Duodenal mucosa (tissue), 2 donors: ENCODE measurements around the gene SDF2L1.
"Not testable (repeated sequence)": the region's sequence is repeated elsewhere in the genome, so short reads cannot be mapped to it uniquely, and the experiment has no call there.

Experiments used
- H3K27ac ChIP-seq: one replicate; pipeline ENCODE4 v1.7.0; 2013; ENCODE audit warnings: low read depth, low read length
- H3K27me3 ChIP-seq, 2 donors: one replicate each; pipeline ENCODE4 v1.7.0; 2013; ENCODE audit warnings: low read length in 2 of 2, control low read depth in 1 of 2; ENCODE audit not compliant: insufficient read depth in 2 of 2, control insufficient read depth in 1 of 2
- H3K36me3 ChIP-seq, 2 donors: one replicate each; pipeline ENCODE4 v1.7.0; 2013; ENCODE audit warnings: low read length in 2 of 2, control low read depth in 1 of 2; ENCODE audit not compliant: insufficient read depth in 2 of 2, control insufficient read depth in 1 of 2
- H3K4me1 ChIP-seq, 2 donors: one replicate each; pipeline ENCODE4 v1.7.0; 2013; ENCODE audit warnings: low read length in 2 of 2, control low read depth in 1 of 2; ENCODE audit not compliant: insufficient read depth in 2 of 2, control insufficient read depth in 1 of 2
- H3K4me3 ChIP-seq, 2 donors: one replicate each; pipeline ENCODE4 v1.7.0; 2013; ENCODE audit warnings: low read length in 2 of 2, low read depth in 1 of 2
- H3K9ac ChIP-seq, 2 donors: one replicate each; pipeline ENCODE4 v1.7.0; 2013; ENCODE audit warnings: low read length in 2 of 2, low read depth in 1 of 2
- H3K9me3 ChIP-seq, 2 donors: one replicate each; pipeline ENCODE4 v1.7.0; 2013; ENCODE audit warnings: low read length in 2 of 2, control low read depth in 1 of 2; ENCODE audit not compliant: control insufficient read depth in 1 of 2

The SDF2L1 gene

DNA sequence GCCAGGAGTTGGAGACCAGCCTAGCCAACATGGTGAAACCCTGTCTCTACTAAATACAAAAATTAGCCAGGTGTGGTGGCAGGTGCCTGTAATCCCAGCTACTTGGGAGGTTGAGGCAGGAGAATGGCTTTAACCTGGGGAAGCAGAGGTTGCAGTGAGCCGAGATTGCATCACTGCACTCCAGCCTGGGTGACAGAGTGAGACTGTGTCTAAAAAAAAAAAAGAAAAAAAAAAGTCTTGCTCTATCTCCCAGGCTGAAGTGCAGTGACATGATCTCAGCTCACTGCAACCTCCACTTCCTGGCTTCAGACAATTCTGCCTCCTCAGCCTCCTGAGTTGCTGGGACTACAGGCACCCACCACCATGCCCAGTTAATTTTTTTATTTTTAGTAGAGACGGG is 4.7 kb upstream of the SDF2L1 start:
- H3K4me3 ChIP-seq, H3K9me3 ChIP-seq, H3K4me1 ChIP-seq, H3K27me3 ChIP-seq, H3K27ac ChIP-seq, H3K36me3 ChIP-seq, H3K9ac ChIP-seq: not testable (repeated sequence)

DNA sequence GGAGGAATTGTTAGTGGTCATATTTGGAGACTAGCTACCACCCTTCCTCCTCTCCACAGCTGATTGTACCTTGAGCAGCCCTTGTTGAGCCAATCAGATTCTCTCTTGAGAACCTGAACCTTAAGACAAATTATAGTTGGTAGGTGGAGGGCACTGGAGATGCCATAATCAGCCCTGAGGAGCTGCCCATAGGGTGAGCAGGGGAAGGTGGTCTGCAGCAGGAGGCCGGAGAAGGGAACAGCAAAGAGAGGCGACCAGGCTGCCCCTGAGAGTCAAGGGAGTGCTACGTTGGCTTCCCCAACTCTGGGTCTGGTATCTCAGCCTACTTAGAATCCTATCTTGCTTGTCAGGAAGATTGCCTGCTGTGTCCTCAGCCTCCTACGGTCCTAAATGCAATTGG is 2.7 kb upstream of the SDF2L1 start:
- Histone ChIP-seq H3K36me3 (no peaks in the 10 kb centered on the region), H3K4me3 (no peak overlapping the region), H3K4me1 (peaks cover 15 to 20% of the 10 kb centered on the region in 2 donors), H3K9me3 (no peaks in the 10 kb centered on the region), H3K27me3 (no peaks in the 10 kb centered on the region), H3K9ac (no peak overlapping the region), H3K27ac (no peak overlapping the region)

DNA sequence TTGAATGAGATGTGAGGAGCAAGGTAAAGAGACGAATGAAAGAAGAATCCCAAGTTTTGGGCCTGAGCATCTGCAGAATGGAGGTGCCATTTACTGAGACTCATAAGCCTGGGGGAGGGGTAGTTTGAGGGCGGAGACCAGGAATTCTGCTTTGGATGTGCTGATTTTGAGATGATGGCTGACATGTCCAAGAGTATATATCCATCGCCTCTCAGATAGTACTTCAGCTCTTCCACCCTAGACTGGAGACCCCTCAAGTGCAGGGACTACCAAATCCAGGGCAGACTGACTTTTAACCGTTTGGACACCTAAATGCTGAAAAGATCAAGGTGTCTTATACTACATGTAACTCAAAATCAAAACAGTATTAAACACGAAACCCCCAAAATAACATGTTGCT is 1.3 kb upstream of the SDF2L1 start:
- no peak overlapping the region for H3K27ac ChIP-seq
- H3K4me3 ChIP-seq = no peak overlapping the region
- H3K36me3 ChIP-seq = peaks cover 0 to 7% of the 10 kb centered on the region in 2 donors
- no peaks in the 10 kb centered on the region for H3K9me3 ChIP-seq
- peaks cover 15 to 20% of the 10 kb centered on the region in 2 donors for H3K4me1 ChIP-seq
- H3K27me3 ChIP-seq = no peaks in the 10 kb centered on the region
- peak overlapping the region in 1 of 2 donors; percentile 66 for H3K9ac ChIP-seq

DNA sequence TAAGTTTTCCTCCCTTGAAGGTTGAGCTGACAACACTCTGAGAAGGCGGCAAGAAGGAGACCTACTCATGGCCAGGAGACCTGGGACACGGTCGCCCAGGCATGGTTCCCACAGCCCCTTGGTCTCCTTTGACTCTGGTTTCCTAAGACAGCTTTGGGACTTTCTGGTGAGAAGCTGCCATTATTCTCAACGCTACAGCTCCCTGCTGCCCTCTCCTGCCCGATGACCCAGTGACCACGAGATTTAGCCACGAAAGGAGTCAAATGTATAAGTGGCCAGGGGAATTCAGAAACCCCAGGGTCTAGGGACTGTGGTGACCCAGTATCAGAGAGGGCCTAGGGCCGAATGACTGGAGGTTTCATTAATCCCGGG is 699 bp upstream of the SDF2L1 start:
- Histone ChIP-seq H3K27me3 (no peaks in the 10 kb centered on the region), H3K4me3 (peak overlapping the region; percentile 62 to 90), H3K4me1 (peaks cover 15 to 21% of the 10 kb centered on the region in 2 donors), H3K27ac (no peak overlapping the region), H3K9me3 (no peaks in the 10 kb centered on the region), H3K36me3 (peaks cover 0 to 11% of the 10 kb centered on the region in 2 donors), H3K9ac (peak overlapping the region; percentile 13 to 66)

DNA sequence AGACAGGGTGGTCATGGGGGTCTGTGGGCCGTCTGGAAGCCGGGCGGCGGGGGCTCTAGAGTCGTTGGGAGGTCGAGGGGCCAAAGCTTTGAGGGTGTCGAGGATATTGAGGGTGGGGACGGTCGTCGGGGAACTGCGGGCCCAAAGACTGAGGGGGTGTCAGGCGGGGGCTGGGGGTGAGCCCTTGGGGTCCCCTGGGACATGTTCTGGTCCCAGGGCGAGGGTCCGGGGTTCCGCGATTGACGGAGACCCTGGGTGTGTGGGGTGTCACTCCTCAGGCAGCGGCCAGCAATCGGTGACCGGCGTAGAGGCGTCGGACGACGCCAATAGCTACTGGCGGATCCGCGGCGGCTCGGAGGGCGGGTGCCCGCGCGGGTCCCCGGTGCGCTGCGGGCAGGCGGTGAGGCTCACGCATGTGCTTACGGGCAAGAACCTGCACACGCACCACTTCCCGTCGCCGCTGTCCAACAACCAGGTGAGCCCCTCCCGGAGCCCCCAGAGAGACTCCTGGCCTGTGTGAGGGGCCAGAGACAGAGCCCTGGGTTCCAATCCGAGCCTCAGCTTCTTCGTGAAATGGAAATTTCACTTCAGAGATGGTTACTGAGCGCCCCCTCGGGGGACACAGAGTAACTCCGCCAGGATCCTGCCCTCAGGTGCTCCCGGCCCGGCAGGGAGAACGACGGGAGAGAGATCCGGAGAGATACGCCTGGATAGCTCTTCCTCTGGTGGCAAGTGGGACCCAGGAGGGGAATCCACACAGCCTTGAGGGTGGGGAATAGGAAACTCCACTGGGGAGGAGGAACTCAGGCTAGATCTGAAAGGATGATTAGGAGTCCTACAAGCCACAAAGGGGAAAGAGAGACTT is 714 bp downstream of the SDF2L1 start:
- H3K4me1 ChIP-seq = peaks cover 15 to 26% of the 10 kb centered on the region in 2 donors
- no peaks in the 10 kb centered on the region for H3K27me3 ChIP-seq
- peak overlapping the region; percentile 86 to 90 for H3K4me3 ChIP-seq
- H3K9me3 ChIP-seq = no peaks in the 10 kb centered on the region
- H3K27ac ChIP-seq = no peak overlapping the region
- H3K36me3 ChIP-seq = peaks cover 0 to 18% of the 10 kb centered on the region in 2 donors
- peak overlapping the region; percentile 64 to 72 for H3K9ac ChIP-seq

DNA sequence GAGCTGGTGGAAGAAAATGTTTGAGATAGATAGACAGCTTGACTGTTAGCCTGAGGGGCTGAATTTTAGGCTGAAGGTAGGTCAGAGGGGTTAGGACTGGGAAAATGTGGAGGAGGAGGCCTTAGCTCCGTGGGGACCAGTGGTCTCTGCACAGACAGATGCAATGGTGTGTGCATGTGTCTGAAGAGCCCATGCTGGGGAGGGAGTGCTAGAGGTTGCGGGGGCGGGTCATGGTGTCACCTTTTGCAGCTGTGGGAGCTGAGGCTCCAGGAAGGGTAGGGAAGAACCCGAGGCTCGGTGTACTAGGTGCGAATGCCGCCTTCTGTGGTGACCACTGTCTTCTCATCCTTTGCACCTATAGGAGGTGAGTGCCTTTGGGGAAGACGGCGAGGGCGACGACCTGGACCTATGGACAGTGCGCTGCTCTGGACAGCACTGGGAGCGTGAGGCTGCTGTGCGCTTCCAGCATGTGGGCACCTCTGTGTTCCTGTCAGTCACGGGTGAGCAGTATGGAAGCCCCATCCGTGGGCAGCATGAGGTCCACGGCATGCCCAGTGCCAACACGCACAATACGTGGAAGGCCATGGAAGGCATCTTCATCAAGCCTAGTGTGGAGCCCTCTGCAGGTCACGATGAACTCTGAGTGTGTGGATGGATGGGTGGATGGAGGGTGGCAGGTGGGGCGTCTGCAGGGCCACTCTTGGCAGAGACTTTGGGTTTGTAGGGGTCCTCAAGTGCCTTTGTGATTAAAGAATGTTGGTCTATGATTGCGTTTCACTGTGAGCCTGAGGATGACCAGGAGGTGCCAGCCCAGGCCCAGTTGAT is 1.6 kb downstream of the SDF2L1 start:
- Histone ChIP-seq H3K4me1 (peaks cover 15 to 26% of the 10 kb centered on the region in 2 donors), H3K4me3 (peak overlapping the region; percentile 86 to 90), H3K9me3 (no peaks in the 10 kb centered on the region), H3K36me3 (peaks cover 0 to 19% of the 10 kb centered on the region in 2 donors), H3K9ac (peak overlapping the region; percentile 64 to 72), H3K27me3 (no peaks in the 10 kb centered on the region), H3K27ac (no peak overlapping the region)

DNA sequence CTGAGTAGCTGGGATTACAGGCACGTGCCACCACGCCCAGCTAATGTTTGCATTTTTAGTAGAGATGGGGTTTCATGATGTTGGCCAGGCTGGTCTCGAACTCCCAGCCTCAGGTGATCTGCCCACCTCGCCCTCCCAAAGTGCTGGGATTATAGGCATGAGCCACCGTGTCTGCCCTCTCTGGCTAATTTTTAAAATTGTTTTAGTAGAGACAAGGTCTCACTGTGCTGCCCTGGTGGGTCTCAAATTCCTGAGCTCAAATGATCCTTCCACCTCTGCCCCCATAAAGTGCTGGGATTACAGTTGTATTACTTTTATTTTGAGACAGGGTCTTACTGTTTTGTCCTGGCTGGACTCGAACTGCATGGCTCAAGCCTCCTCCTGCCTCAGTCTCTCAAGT is 3.4 kb downstream of the SDF2L1 start:
- not testable (repeated sequence) for H3K4me3 ChIP-seq, H3K27me3 ChIP-seq, H3K9ac ChIP-seq, H3K27ac ChIP-seq, H3K9me3 ChIP-seq
- peaks cover 0 to 28% of the 10 kb centered on the region in 2 donors for H3K36me3 ChIP-seq
- peaks cover 15 to 26% of the 10 kb centered on the region in 2 donors for H3K4me1 ChIP-seq

DNA sequence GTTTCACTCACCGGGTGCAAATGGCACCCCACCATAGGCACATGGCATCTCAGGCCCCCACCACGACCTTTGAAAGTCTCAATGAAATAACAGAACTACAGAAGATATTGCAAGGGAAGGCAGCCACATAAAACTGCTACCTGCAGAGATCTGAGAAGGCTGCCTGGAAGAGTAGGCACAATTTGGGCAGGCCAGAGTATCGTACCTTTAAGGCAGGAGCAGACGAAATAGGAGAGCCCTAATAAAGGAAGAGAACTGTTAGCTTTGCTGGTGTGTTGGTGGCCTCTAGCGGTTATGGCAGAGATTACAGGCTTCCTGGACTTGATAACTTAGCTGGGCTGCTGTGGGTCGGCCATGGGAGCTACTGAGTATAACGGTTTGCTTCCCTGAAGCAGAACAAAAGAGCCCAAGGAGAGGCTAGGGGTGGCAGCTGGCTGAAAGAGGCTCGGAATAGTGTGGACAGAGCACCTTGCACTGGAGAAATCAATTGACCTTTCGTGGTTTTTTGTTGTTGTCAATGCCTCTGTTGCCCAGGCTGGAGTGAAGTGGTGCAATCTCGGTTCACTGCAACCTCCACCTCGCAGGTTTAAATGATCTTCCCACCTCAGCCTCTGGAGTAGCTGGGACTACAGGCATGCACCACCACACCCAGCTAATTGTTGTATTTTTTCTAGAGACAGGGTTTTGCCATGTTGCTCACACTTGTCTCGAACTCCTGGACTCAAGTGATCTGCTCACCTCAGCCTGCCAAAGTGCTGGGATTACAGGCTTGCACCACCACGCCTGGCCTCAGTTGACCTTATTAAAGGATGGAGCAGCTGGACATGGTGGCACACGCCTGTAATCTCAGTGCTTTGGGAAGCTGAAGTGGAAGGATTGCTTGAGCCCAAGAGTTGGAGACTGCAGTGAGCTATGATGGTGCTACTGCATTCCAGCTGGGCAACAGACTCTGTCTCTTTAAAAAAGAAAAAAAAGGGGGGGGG is 4.8 kb downstream of the SDF2L1 start:
- Histone ChIP-seq H3K4me3 (no peak overlapping the region), H3K9ac (no peak overlapping the region), H3K27me3 (no peaks in the 10 kb centered on the region), H3K9me3 (no peaks in the 10 kb centered on the region), H3K27ac (no peak overlapping the region), H3K36me3 (peaks cover 0 to 28% of the 10 kb centered on the region in 2 donors), H3K4me1 (peaks cover 15 to 27% of the 10 kb centered on the region in 2 donors)

DNA sequence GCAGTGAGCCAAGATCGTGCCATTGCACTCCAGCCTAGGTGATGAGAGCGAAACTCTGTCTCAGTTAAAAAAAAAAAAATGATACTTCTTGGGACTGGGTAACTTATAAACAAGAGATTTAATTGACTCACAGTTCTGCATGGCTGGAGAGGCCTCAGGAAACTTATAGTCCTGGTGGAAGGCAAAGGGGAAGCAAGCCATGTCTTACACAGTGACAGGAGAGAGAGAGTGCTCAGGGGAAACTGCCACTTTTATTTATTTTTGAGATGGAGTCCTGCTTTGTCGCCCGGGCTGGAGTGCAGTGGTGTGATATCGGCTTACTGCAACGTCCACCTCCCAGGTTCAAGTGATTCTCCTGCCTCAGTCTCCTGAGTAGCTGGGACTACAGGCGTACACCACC is 8.2 kb downstream of the SDF2L1 start:
- Histone ChIP-seq H3K27ac (no peak overlapping the region), H3K36me3 (peaks cover 0 to 24% of the 10 kb centered on the region in 2 donors), H3K4me1 (peaks cover 9 to 25% of the 10 kb centered on the region in 2 donors), H3K4me3 (no peak overlapping the region), H3K27me3 (no peaks in the 10 kb centered on the region), H3K9me3 (no peaks in the 10 kb centered on the region), H3K9ac (no peak overlapping the region)
